ENCODE results near the gene GNLY. TPM values are rescaled to one million over a fixed set of nuclear protein-coding genes. Genes with fewer than 3 reads are reported as not detected.

The GNLY gene
- total and polyA plus RNA-seq, 2 of the 13 experiments (the other 11 are each of a cell fraction or from before 2014, with no cell fraction given) = not detected

DNA sequence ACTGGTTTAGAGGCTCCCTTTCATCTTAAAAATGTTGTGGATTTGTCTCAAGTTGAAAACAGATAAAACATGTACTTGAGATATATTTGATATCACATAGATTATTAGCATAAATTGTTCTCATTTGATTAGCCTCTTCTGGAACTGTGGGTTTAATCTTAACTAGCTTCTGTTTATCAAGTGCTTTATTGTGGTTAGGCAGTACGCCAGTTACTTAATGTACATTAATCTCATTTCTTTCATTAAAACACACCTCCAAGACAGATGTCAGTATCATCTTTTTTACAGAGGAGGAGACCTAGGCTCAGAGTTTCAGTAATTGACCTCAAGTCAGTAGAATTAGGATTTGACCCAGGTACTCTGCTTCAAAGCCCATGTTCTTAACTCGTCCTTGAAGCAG, 48.0 kb upstream of the GNLY start:
- CTCF ChIA-PET (ENCODE audit: low intra/inter-chr PET ratio, low total read pairs) = no interaction called here
- Histone ChIP-seq H3K27me3 (ENCODE audit: control insufficient read depth in 1 of 2, insufficient read depth in 2 of 2, low read length in 2 of 2) (no peaks in the 10 kb centered on the region), H3K4me1 (ENCODE audit: insufficient read depth, low read length) (no peaks in the 10 kb centered on the region), H2AFZ (ENCODE audit: low read length) (no peak overlapping the region), H3K36me3 (replicated peaks in 1 of 2; ENCODE audit: control insufficient read depth in 1 of 2, insufficient read depth in 2 of 2, low read length in 2 of 2) (peaks cover 49 to 95% of the 10 kb centered on the region in 2 experiments), H3K4me3 (replicated peaks in 1 of 3; ENCODE audit: insufficient read depth in 1 of 3, low read depth in 2 of 3, low read length in 3 of 3) (no peak overlapping the region), H4K20me1 (ENCODE audit: insufficient read depth, low read length) (no peaks in the 10 kb centered on the region), H3K4me2 (ENCODE audit: low read depth, low read length) (no peak overlapping the region), H3K79me2 (ENCODE audit: insufficient read depth, low read length) (no peaks in the 10 kb centered on the region), H3K27ac (ENCODE audit: extremely low read length, insufficient read depth, low read length) (no peak overlapping the region), H3K9me3 (ENCODE audit: low read length) (no peaks in the 10 kb centered on the region), H3K9ac (ENCODE audit: insufficient read depth, low read depth, low read length) (no peak overlapping the region)
- BruUV-seq (replicated peaks) = no TSS peak
- POLR2A ChIA-PET = no interaction called here
- in situ Hi-C loops (cut with HindIII; ENCODE audit: extremely low pct_ligation_motif_present, low pct_unique_long_range_greater_than_20kb) = no loop called here
- intact Hi-C loops (cut with micrococcal nuclease; ENCODE audit: unreplicated experiment) = no loop called here
- DNase-seq (ENCODE audit: low spot score) (no peak), FAIRE-seq (no peak), ATAC-seq (no peak)
- 96% methylated on average over 2 of the region's 2 CpGs for WGBS (ENCODE audit: low lambda C conversion rate)
- no peak for TF ChIP-seq POLR2AphosphoS5 (IDR thresholded peaks at IDR 0.05; ENCODE audit: low read depth, low read length)
- TF ChIP-seq, protein P1, sequence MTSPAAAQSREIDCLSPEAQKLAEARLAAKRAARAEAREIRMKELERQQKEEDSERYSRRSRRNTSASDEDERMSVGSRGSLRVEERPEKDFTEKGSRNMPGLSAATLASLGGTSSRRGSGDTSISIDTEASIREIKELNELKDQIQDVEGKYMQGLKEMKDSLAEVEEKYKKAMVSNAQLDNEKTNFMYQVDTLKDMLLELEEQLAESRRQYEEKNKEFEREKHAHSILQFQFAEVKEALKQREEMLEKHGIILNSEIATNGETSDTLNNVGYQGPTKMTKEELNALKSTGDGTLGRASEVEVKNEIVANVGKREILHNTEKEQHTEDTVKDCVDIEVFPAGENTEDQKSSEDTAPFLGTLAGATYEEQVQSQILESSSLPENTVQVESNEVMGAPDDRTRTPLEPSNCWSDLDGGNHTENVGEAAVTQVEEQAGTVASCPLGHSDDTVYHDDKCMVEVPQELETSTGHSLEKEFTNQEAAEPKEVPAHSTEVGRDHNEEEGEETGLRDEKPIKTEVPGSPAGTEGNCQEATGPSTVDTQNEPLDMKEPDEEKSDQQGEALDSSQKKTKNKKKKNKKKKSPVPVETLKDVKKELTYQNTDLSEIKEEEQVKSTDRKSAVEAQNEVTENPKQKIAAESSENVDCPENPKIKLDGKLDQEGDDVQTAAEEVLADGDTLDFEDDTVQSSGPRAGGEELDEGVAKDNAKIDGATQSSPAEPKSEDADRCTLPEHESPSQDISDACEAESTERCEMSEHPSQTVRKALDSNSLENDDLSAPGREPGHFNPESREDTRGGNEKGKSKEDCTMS (CRISPR knock-in tag; conservative IDR thresholded peaks at IDR 0.05) = no peak
- no peak for TF ChIP-seq PHB2 (IDR thresholded peaks at IDR 0.05; ENCODE audit: partially characterized antibody)
- TF ChIP-seq, protein P2, sequence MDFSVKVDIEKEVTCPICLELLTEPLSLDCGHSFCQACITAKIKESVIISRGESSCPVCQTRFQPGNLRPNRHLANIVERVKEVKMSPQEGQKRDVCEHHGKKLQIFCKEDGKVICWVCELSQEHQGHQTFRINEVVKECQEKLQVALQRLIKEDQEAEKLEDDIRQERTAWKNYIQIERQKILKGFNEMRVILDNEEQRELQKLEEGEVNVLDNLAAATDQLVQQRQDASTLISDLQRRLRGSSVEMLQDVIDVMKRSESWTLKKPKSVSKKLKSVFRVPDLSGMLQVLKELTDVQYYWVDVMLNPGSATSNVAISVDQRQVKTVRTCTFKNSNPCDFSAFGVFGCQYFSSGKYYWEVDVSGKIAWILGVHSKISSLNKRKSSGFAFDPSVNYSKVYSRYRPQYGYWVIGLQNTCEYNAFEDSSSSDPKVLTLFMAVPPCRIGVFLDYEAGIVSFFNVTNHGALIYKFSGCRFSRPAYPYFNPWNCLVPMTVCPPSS (IDR thresholded peaks at IDR 0.05) = no peak
- no peak for TF ChIP-seq ZNF547 (CRISPR knock-in tag; IDR thresholded peaks at IDR 0.05)
- TF ChIP-seq, protein P3, sequence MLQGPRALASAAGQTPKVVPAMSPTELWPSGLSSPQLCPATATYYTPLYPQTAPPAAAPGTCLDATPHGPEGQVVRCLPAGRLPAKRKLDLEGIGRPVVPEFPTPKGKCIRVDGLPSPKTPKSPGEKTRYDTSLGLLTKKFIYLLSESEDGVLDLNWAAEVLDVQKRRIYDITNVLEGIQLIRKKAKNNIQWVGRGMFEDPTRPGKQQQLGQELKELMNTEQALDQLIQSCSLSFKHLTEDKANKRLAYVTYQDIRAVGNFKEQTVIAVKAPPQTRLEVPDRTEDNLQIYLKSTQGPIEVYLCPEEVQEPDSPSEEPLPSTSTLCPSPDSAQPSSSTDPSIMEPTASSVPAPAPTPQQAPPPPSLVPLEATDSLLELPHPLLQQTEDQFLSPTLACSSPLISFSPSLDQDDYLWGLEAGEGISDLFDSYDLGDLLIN (CRISPR knock-in tag; IDR thresholded peaks at IDR 0.05; ENCODE audit: borderline replicate concordance) = no peak
- TF ChIP-seq GATA4 (IDR thresholded peaks at IDR 0.05; ENCODE audit: borderline replicate concordance, low read depth) = no peak
- no peak for TF ChIP-seq REL (CRISPR knock-in tag; conservative IDR thresholded peaks at IDR 0.05)
- no peak for TF ChIP-seq TOPORS (CRISPR knock-in tag; IDR thresholded peaks at IDR 0.05)
- TF ChIP-seq ZSCAN29 (CRISPR knock-in tag; conservative IDR thresholded peaks at IDR 0.05) = no peak
- TF ChIP-seq ZNF335 (CRISPR knock-in tag; IDR thresholded peaks at IDR 0.05) = no peak
- no peak for TF ChIP-seq CC2D1A (CRISPR knock-in tag; IDR thresholded peaks at IDR 0.05)
- TF ChIP-seq ZNF589 (CRISPR knock-in tag; conservative IDR thresholded peaks at IDR 0.05) = no peak
- TF ChIP-seq, protein P4, sequence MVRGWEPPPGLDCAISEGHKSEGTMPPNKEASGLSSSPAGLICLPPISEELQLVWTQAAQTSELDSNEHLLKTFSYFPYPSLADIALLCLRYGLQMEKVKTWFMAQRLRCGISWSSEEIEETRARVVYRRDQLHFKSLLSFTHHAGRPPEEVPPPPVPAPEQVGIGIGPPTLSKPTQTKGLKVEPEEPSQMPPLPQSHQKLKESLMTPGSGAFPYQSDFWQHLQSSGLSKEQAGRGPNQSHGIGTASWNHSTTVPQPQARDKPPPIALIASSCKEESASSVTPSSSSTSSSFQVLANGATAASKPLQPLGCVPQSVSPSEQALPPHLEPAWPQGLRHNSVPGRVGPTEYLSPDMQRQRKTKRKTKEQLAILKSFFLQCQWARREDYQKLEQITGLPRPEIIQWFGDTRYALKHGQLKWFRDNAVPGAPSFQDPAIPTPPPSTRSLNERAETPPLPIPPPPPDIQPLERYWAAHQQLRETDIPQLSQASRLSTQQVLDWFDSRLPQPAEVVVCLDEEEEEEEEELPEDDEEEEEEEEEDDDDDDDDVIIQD (CRISPR knock-in tag; IDR thresholded peaks at IDR 0.05; ENCODE audit: low read depth) = no peak
- no peak for TF ChIP-seq ZFP41 (CRISPR knock-in tag; IDR thresholded peaks at IDR 0.05; ENCODE audit: borderline replicate concordance)
- TF ChIP-seq TMF1 (CRISPR knock-in tag; IDR thresholded peaks at IDR 0.05; ENCODE audit: low read depth) = no peak
